Body of pancreas (tissue), 4 donors: Measurements from ENCODE around the gene USP32. TPM values are rescaled to one million over a fixed set of nuclear protein-coding genes. Genes with fewer than 3 reads are reported as not detected.

Source experiments
- ATAC-seq: fragments of 150-250 bp; one replicate; pipeline ENCODE4 v1.9.1; 2016
- DNase-seq, 4 donors: peaks; one replicate each; pipeline ENCODE4 v3.0.0-alpha.2; 2019
- H3K27ac ChIP-seq, 4 donors: fragments of 200-600 bp; sonication (generic); 1 replicate in 3 of 4; 2 replicates in 1 of 4; pipeline versions ENCODE4 v1.5.1 to v1.6.1; 2016 to 2019; ENCODE audit warnings: mild to moderate bottlenecking in 1 of 4, mixed read lengths in 1 of 4, moderate library complexity in 1 of 4
- H3K27me3 ChIP-seq, 2 donors: fragments of 200-600 bp; sonication (generic); one replicate each; pipeline ENCODE4 v1.6.0; 2016; ENCODE audit warnings: mild to moderate bottlenecking in 1 of 2
- H3K36me3 ChIP-seq, 2 donors: fragments of 200-600 bp; sonication (generic); replicated peaks in 1 of 2; 2 replicates each; pipeline ENCODE4 v1.5.1; 2016; ENCODE audit warnings: low read depth in 2 of 2; ENCODE audit not compliant: insufficient read depth in 1 of 2
- H3K4me1 ChIP-seq: fragments of 200-600 bp; sonication (generic); one replicate; pipeline ENCODE4 v1.6.0; 2016
- H3K4me3 ChIP-seq, 2 donors: fragments of 200-600 bp; sonication (generic); 1 replicate in 1 of 2; 2 replicates in 1 of 2; pipeline ENCODE4 v1.5.1; 2016 to 2019
- H3K9me3 ChIP-seq, 3 donors: fragments of 200-600 bp; sonication (generic); 1 replicate in 2 of 3; 2 replicates in 1 of 3; pipeline ENCODE4 v1.5.1; 2016
- CTCF ChIP-seq, 7 experiments: fragments of 450-650 bp in 4 of 7; fragments of 200-600 bp in 3 of 7; sonication (generic) in 3 of 7; IDR thresholded peaks; one replicate each; pipeline ENCODE4 v1.5.1; 2016 to 2019; ENCODE audit warnings: antibody characterized with exemption in 7 of 7
- POLR2A ChIP-seq, 3 donors: fragments of 450-650 bp; IDR thresholded peaks; one replicate each; pipeline ENCODE4 v1.6.1; 2016; ENCODE audit warnings: antibody characterized with exemption in 3 of 3, mild to moderate bottlenecking in 2 of 3
- WGBS, 2 donors: methylation state at CpG; one replicate each; pipeline ENCODE4 v1.1.5; 2017; 5-methylcytosine and 5-hydroxymethylcytosine counted together
- intact Hi-C: fragments of 100-400 bp; cut with DNase I; formaldehyde crosslinking; loops from one replicate; pipeline ENCODE4 v1.15.1; 2023
- total RNA-seq, 2 donors: library from RNA; depleted of rRNA; stranded (reverse); fragments of >200 nt; gene quantifications; one replicate each; pipeline ENCODE4 v1.1.0, GENCODE V29; 2016

Gene USP32
- total RNA-seq, 2 donors from 2014 or later: 15.8 to 19.7 TPM

- H3K27ac ChIP-seq: no peak overlapping the region
- TF ChIP-seq CTCF (IDR thresholded peaks at IDR 0.05) (no peak), POLR2A (IDR thresholded peaks at IDR 0.05) (no peak)
- no peaks in the 10 kb centered on the region for H3K27me3 ChIP-seq
- H3K4me3 ChIP-seq: no peak overlapping the region
- DNase-seq (no peak), ATAC-seq (no peak)
- H3K36me3 ChIP-seq: no peaks in the 10 kb centered on the region
- no peaks in the 10 kb centered on the region for H3K9me3 ChIP-seq
- 85 to 95% methylated on average over 3 of the region's 3 CpGs for WGBS, 2 donors
- intact Hi-C loops: no loop called here
- H3K4me1 ChIP-seq: peaks cover 5% of the 10 kb centered on the region
Measured at GRCh38 chr17:60363700-60364405, 28.1 kb downstream of the USP32 start.

GRCh38 chr17:60362329-60362728, 29.6 kb downstream of the USP32 start:
- DNase-seq (no peak), ATAC-seq (no peak)
- H3K4me1 ChIP-seq: peaks cover 10% of the 10 kb centered on the region
- H3K4me3 ChIP-seq: no peak overlapping the region
- H3K9me3 ChIP-seq: no peaks in the 10 kb centered on the region
- H3K27ac ChIP-seq: no peak overlapping the region
- TF ChIP-seq POLR2A (IDR thresholded peaks at IDR 0.05) (no peak), CTCF (IDR thresholded peaks at IDR 0.05) (no peak)
- WGBS, 2 donors: 80 to 82% methylated on average over 4 of the region's 4 CpGs
- no peaks in the 10 kb centered on the region for H3K27me3 ChIP-seq
- intact Hi-C loops: no loop called here
- H3K36me3 ChIP-seq: no peaks in the 10 kb centered on the region

- WGBS, 2 donors: 82 to 90% methylated on average over 2 of the region's 2 CpGs
- DNase-seq: no peak
- H3K4me1 ChIP-seq: peaks cover 14% of the 10 kb centered on the region
- no peaks in the 10 kb centered on the region for H3K36me3 ChIP-seq
- TF ChIP-seq POLR2A (IDR thresholded peaks at IDR 0.05): no peak
- TF ChIP-seq CTCF (IDR thresholded peaks at IDR 0.05): no peak
- no peaks in the 10 kb centered on the region for H3K27me3 ChIP-seq
- intact Hi-C loops: no loop called here
- no peaks in the 10 kb centered on the region for H3K9me3 ChIP-seq
- no peak overlapping the region for H3K4me3 ChIP-seq
- no peak for ATAC-seq
- no peak overlapping the region for H3K27ac ChIP-seq
Measured at GRCh38 chr17:60361889-60362288, 30.0 kb downstream of the USP32 start.

GRCh38 chr17:60359415-60359814, 32.5 kb downstream of the USP32 start:
- H3K36me3 ChIP-seq: no peaks in the 10 kb centered on the region
- H3K4me3 ChIP-seq: no peak overlapping the region
- no peaks in the 10 kb centered on the region for H3K9me3 ChIP-seq
- ATAC-seq: no peak
- no peak for TF ChIP-seq CTCF (IDR thresholded peaks at IDR 0.05)
- no peak overlapping the region for H3K27ac ChIP-seq
- intact Hi-C loops: no loop called here
- H3K27me3 ChIP-seq: no peaks in the 10 kb centered on the region
- DNase-seq: no peak
- peaks cover 38% of the 10 kb centered on the region for H3K4me1 ChIP-seq

- WGBS, 2 donors: 70 to 90% methylated on average over 3 of the region's 3 CpGs
- Histone ChIP-seq H3K4me1 (peaks cover 42% of the 10 kb centered on the region), H3K9me3 (no peaks in the 10 kb centered on the region), H3K27me3 (no peaks in the 10 kb centered on the region), H3K4me3 (no peak overlapping the region), H3K27ac (no peak overlapping the region), H3K36me3 (no peaks in the 10 kb centered on the region)
- intact Hi-C loops: no loop called here
- DNase-seq (no peak), ATAC-seq (no peak)
- TF ChIP-seq CTCF (IDR thresholded peaks at IDR 0.05): no peak
- no peak for TF ChIP-seq POLR2A (IDR thresholded peaks at IDR 0.05)
Measured at GRCh38 chr17:60358606-60359225, 33.2 kb downstream of the USP32 start.
